Stimulated activated CD4-positive, alpha-beta T cell treated with anti-CD3 and anti-CD28 coated beads, Interleukin-15, amount 100 ng/mL, for 1 hour (primary cell): ENCODE measurements around the gene GRIA3.
"Not testable (repeated sequence)": the region's sequence is repeated elsewhere in the genome, so short reads cannot be mapped to it uniquely, and the experiment has no call there.

ENCODE experiments used
- DNase-seq, 2 donors: peaks; one replicate each; pipeline ENCODE4 v3.0.0-alpha.2; 2020; ENCODE audit warnings: low read depth in 1 of 2, low spot score in 1 of 2

GRIA3 gene

GRCh38 chrX:123271902-123272301 lies 87.8 kb downstream of the GRIA3 start:
- DNase-seq: no peak

GRCh38 chrX:123272630-123273029 lies 88.6 kb downstream of the GRIA3 start:
- no peak for DNase-seq

GRCh38 chrX:123274796-123275195 lies 90.7 kb downstream of the GRIA3 start:
- DNase-seq: no peak

GRCh38 chrX:123277347-123277746 lies 93.3 kb downstream of the GRIA3 start:
- no peak for DNase-seq

- no peak for DNase-seq
Measured at GRCh38 chrX:123277821-123278220, 93.7 kb downstream of the GRIA3 start.

DNA sequence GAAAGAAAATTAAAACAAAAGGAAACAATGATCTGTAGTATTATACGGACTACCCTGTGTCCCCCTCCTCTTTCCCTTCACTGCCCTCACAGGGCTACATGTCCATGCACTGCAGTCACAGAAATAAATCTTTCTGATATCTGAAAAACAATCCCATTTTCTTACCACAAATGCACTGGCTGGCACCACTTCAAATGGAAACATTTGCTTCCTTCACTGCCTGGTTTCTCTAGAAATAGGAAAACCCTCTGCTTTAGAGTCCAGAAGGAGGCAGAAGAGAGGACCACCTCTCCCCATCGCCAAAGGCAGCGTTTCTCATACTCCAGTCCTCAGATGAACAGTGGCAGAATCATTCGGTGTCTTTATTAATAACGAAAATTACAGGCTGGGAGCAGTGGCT lies 98.2 kb downstream of the GRIA3 start:
- DNase-seq: no peak

DNA sequence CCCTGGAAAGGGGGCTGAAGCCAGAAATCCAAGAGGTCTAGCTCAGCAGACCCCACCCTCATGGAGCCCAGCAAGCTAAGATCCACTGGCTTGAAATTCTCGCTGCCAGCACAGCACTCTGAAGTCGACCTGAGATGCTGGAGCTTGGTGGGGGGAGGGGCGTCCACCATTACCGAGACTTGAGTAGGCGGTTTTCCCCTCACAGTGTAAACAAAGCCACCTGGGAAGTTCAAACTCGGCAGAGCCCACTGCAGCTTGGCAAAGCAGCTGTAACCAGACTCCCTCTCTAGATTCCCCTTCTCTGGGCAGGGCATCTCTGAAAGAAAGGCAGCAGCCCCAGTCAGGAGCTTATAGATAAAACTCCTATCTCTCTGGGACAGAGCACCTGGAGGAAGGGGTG lies 99.3 kb downstream of the GRIA3 start:
- not testable (repeated sequence) for DNase-seq

DNA sequence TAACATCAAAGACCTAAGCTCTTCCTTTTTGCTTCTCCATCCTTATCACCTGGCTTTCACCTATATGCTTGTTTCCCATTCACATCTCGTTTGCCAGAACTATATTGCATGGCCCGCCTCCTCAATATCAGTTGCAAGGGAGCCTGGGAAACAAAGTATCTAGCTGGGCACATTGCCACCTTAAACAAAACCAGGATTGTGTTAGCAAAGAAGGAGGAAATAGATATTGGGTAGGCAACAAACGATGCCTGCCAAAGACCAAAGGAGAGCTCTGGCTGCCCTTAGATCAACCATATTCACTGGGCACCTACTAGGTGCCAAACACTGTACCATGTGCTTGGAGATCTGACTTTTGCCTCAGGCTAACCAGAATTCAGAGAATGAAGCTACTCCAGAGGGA lies 107.5 kb downstream of the GRIA3 start:
- no peak for DNase-seq

DNA sequence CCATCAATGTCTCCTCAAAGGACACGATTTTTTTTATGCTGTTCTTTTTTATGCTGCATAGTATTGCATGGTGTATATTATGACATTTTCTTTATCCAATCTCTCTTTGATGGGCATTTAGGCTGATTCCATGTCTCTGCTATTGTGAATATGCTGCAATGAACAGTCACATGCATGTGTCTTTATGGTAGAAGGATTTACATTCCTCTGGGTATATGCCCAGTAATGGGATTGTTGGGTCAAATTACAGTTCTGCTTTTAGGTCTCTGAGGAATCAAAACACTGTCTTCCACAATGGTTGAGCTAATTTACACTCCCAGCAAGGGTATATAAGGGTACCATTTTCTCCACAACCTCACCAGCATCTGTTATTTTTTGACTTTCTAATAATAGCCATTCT lies 113.9 kb downstream of the GRIA3 start:
- no peak for DNase-seq

GRCh38 chrX:123303429-123303828 lies 119.4 kb downstream of the GRIA3 start:
- no peak for DNase-seq

- no peak for DNase-seq
Measured at GRCh38 chrX:123308658-123309057, 124.6 kb downstream of the GRIA3 start.

DNA sequence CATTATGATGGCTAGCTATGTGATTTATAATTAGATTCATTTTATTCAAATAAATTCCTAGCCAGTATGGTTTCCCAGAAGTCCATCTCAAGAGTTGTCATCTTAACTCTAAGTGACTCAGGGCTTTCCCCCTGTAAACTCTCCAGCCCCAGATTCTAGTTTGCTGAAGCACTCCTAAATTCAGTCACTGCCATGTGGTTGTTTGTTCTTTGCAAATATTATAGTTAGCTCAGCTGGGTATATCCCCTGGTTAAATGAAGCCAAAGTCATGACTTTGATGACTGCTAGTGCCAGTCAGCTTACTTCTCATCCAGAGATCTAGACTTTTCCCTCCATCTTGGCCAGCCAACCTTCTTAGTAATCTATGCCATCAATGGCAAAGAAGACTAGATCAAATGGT lies 126.0 kb downstream of the GRIA3 start:
- no peak for DNase-seq

GRCh38 chrX:123311486-123311885 lies 127.4 kb downstream of the GRIA3 start:
- no peak for DNase-seq

DNA sequence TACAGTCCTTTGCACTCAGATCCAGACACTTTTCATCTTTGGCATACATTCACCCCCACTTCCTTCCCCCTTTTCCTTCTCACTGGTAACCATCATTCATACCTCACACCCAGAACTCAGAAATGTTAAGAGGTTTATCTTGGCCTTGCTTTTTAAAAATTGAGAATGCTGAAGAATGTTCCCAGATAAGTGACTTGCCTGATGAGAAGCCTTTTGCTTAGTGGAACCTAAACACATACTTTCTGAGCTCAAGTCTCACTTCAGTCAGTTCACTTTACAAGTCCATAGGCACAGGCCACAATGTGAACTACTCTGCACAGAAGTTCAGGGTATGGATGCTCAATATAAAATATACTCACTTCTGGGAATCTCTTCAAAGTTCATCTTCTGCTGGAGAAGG lies 129.4 kb downstream of the GRIA3 start:
- no peak for DNase-seq

DNA sequence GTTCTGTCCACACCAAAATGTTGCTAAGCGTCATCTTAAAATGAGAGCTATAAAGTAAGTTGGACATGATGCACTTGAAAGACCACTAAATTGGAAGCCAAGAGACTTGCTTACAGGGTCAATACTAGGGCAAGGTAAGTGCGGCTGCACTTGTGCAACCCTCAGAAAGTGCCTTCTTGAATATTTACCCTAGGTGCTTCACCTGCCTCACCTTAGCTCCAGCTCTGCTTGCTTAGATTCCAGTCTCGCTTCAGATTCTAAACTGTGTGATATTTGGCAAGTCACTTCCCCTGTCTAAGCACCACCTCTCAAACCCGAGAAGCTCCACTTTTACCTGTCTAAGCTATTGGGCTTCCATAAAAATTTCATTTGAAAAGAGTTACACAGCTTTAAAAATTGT lies 136.5 kb downstream of the GRIA3 start:
- DNase-seq: no peak

GRCh38 chrX:123322536-123322935 lies 138.5 kb downstream of the GRIA3 start:
- no peak for DNase-seq

- no peak for DNase-seq
Measured at GRCh38 chrX:123324625-123325024, 140.5 kb downstream of the GRIA3 start.

DNA sequence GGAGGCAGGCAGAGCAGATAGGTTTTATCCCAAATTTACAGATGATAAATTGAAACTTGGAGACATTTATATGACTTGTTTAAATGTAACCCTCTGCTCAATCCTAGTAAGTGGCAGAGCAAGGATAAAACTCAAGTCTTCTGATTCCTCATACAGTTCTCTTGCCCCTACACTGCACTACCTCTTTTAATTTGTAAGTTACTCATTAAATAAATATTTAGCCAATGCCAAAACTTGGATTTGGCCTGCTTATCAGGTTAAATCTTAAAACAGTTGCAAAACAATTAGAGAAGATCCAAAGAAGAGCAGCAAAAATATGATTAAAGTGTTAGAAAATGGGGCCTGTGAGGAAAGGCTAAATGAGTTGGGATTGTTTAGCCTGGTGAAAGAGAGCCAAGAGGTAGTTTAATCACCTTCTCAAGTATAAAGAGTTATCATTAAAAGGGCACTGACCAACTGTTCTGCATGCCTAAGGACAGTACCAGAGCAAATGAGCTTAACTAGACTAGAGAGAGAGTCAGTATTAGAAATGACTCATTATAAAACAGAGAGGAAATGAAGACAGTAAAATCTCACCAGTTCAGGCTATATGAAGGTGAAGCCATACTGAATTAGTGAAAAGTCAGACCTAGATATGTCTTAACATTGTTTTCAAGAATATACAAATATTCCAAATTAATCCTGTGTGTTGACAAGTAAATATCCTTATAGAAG lies 146.3 kb downstream of the GRIA3 start:
- DNase-seq: no peak

DNA sequence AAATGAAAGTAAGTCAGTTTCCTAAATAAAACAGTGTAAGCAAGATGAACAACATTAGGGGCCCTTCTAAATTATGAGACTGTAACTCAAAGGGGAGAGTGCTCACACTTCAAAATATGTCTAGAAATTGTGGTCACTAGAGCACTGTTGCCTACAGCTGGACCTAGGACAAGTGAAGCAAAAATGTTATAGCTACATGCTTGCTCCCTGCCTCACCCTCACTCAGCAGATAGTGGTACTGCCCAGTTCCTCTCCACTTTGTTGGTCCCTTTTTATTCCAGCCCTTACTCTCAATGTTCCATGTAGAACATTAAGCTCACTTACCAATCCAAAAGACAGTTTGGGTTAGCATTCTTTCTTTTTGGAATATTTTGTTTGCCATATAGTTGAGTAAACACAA lies 147.3 kb downstream of the GRIA3 start:
- DNase-seq: no peak

DNA sequence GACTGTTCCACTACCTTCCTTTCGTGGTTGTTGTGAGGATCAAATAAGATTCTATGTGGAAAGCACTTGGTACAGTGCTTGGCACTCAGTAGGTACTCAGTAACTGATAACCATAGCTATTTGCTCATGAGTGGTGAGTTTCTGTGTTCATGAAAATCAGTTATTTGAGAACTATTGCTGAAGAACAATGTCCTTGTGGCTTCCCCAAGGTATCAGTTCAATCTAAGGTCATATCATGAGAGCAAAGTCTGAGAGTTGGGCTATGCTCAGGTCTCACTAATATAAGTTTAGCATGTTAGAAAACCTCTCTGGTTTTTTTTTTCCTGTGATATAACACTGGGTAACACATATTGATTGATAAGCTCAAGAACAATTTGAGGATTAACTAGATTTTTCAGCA lies 147.8 kb downstream of the GRIA3 start:
- no peak for DNase-seq

DNA sequence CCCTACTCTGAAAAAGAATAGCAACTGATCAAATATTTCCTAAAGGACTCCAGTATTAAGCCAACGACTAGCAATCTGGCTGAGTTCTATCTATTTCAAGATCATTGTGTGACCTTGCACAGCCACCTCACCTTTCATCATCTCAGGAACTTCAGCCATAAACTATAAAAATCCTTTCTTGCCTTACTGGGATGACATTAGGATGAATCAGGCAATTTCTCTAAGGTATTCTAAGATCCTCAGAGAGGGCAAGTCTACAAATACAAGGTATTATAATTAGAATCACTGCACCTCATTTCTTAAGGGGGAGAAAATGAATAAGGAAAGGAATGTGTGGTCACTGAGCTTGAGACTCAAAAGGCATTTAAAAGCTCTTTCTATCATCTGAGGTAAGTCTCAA lies 152.6 kb downstream of the GRIA3 start:
- no peak for DNase-seq

GRCh38 chrX:123337886-123338639 lies 154.0 kb downstream of the GRIA3 start:
- no peak for DNase-seq
